ENCODE measurements around the gene GPR55.

Gene GPR55

GRCh38 chr2:230933521-230934180, 8.6 kb upstream of the GPR55 start:
- DNase-seq: no peak

DNA sequence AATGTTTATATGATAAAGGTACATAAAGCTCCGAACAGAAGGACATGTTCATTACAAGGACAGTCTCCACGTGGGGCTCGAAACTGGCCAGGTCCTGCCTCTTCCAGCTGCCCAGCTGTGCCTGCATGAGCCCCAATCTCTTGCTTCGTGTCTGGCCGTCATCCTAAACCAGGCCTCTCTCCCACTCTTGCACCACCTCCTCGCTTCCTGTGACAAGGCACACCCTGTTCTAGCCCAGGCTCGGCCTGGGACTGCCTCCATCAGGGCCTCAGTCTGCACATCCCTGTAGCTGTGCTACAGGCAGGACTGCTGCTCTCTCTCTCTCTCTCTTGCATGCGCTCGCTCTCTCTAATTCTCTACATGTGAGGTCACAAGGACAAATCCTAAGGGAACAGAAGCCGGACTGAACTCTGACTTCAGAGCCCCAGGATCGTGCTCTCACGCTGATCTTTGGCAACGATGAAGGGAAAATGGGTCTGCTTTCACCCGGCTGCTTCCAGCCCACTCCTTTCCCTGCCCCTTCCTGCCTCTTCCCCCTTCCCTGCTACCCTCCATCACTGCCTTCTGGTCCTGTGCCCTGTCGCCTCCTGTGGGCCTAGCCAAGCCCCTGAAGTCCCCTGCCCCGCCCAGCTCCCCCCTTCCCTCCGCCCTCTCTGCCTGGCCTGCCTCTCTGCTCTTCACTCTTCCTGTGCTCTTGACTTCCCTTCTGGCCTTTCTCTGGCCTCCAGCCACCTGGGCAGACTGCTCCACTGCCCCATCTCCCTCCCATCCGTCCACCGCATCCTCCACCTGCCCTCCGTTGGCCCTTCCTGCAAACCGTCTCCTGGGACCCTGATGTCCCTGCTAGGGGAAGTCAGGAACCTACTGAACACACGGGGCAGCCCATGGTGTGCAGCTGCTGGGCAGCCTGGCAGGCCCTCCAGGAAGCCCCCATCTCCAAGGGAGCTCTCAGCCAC, 7.8 kb upstream of the GPR55 start:
- DNase-seq: no peak

DNA sequence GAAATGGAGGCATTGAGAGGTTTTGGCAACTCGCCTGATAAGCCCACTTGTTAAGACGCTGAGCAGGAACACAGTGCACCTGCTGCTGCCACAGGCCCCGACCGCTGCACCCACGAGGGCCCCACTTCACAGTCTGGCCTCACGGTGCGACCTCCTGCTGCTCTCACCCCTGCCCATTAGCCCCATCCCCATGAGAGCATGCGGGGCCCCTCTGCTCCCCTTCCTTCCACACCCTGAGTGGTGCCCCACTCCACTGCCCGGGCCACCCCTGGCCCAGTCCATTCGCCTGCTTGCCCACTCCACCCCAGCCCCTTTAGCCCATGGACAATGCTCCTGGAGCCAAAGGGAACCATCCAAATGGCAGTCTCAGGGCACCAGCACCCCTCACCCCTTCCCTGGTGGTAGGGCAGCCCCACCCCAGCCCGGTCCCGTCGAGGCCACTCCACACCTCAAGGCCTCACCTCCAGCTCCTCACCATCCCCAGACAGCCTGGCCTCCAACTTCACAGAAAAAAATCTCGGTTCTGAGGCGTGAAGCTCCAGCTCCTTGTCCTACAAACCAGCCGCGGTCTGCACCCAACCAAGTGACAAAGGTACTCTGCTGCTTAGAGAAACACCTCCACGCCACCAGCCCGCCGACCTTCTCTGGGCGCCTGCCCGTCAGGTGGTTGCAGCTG, 6.7 kb upstream of the GPR55 start:
- DNase-seq: no peak

DNA sequence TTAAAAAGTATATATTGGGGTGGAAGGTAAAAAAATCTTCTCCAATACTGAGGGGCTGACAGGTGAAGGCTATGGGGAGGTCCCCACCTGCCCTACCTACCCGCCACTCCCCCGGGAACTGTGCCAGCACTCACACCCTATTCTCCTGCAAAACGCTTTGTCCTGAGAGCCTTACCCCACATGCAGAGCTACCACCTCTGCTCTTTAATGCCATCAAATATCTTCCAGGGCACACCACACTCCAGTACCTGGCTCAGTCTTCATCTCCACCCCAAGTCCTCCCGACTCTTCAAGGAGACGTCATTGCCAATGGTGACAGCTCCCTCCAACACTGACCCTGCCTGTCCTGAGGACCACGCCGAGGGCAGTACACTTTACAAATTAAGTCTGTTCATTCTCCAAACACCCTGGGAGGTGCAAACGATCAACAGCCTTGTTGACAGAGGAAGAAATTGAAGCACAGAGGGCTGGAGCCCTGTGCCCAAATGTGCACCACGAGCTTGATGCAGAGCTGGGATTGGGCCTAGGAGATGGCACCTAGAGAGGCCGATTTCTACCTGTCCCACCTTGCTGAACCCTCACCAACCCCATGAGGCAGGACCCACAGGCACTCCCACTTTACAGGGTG, 6.0 kb upstream of the GPR55 start:
- no peak for DNase-seq

- no peak for DNase-seq
Measured at GRCh38 chr2:230930149-230930780, 5.2 kb upstream of the GPR55 start.

GRCh38 chr2:230929381-230930148, 4.5 kb upstream of the GPR55 start:
- no peak for DNase-seq

DNA sequence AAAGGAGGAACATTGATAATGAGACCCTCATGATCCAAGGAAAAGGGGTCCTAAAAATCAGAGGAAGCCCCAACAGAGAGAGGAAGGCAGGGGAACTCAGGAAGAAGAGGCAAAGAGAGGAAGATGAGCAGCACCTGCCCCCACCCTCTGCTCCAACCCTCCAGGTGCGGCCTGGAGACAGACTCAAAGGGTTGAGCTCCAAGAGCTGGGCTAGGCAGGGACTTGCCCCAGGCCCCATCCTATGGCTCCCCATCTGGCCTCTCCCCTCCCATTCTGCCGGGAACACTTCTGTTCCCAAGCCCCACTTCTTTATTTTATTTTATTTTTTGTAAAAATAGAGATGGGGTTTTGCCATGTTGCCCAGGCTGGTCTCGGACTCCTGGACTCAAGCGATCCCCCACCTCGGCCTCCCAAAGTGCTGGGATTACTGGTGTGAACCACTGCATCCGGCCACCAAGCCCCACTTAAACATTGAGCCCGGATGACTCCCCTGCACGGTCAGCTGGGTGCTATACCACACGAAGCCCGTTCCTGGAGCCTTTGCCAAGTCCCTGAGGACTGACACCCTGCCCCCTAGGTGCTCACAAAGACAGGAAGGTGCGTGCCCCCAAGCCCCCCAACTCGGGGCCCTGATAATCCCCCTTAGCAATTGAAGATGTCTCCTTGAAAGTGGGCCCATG, 3.8 kb upstream of the GPR55 start:
- DNase-seq: no peak

DNA sequence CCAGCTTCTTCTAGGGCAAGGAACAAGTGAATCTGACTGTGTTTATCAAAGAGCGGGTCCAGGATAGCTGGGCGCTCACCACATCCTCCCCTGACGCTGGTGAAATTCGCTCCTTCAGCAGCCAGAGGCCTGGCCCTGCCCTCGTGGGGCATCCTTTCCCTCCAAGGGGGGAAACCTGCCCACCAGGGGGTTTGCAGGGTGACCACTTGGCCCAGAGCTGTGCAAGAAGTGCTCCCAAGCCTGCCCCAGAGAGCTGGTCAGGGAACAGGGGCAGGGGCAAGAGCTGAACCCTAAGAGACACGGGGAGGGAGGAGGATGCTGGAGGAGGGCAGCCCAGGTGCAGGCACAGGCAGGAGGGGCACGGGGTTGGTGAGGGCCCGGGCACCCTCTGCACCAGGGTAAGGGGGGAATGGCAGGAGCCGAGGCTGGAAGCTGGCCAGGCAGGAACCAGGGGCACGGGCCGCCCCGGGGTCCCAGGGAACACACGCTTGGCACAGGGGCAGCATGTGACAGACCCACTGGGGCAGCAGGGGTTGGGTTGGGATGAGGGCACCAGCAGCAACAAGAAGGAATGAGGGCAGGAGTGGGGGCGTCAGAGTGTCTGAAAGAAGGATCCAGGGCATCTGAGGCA, 2.8 kb upstream of the GPR55 start:
- no peak for DNase-seq

GRCh38 chr2:230925879-230926765, 1.1 kb upstream of the GPR55 start:
- DNase-seq: peak; percentile 65

DNA sequence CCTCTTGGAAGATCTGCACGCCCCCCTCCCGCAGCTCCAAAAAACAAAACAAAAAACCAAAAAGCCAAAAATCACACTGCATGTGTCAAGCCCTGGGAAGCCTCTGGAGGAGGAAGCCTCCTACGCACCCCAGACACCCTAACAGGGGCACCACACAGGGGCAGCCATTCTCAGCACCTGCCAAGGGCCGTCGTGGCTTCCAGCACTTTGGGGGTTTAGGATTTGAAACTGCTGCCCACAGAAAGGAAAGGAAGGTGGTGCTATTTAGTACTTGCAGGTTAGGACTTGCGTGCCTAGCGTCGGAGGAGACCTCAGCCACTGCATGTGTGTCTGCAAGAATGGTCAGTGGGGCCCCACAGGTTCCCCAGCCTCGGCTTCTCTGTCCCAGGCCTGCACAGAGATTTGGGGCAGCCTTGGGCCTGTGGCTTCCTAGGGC, 419 bp upstream of the GPR55 start:
- no peak for DNase-seq

- no peak for DNase-seq
Measured at GRCh38 chr2:230924092-230924469, 961 bp downstream of the GPR55 start.

DNA sequence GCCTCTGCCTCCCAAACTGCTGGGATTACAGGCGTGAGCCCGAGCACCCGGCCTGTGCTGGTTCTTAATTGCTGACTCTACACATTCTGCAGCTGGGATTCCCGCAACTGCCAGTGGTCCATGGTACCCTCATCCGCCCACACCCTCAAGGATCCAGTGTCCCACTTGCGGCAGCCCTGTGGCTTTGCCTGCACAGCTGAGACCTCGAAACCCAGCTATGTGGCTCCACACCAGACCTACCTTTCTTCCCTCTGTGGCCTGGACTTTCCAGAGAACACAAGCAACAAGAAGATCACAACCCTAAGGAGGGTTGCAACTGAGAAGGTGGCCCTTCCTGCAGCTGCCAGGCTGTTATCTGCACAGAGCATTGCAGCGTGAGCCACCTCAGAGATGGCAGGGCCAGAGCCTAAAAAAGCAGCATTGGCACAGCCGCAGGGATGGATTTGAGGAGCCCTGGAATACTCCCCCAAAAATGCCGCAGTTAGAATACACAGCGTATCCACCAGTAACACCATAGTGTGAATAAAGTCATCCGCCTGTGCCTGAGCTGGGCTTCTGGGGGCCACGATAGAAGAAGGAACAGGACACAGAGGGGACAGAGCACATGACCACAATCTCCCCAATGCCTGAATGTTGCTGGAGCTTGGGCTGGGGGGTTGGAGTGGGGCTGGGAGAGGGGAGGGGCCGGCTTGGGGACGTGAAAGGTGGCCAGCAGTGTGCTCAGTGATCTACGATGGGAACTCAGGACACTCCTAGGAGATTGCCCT, 1.9 kb downstream of the GPR55 start:
- no peak for DNase-seq

DNA sequence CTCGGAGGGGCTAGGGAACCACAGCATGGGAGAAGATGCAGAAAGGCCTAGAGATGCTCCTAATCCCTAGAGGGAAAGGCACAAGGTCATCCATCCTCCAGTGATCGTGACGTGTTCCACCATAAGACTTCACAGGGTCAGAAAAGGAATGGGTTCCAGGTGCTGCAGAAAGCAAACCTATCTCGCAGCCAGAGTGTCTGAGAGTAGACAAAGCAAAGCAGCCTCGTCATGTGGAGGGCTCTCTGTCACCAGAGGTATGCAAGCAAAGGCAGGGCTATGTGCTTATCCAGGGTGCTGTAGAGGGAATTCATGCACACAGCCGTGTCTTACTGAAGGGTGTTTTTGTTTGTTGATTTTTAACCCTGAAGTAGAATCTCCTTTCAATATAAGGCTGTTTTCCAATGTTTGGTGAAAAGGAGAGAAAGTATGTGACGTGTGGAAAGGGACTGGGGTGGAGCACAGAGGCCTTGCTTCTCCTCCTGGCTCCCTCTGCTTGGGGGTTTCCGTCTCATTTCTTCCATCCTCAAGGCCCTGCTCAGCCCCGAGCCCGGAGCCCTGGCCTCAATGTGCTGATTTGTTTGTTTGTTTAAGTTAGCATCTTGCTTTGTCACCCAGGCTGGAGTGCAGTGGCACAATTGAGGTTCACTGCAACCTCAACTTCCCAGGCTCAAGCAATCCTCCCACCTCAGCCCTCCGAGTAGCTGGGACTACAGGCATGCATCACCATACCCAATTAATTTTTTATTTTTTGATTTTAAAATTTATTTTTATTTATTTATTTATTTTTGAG, 3.0 kb downstream of the GPR55 start:
- no peak for DNase-seq

GRCh38 chr2:230920167-230920566, 4.9 kb downstream of the GPR55 start:
- no peak for DNase-seq

DNA sequence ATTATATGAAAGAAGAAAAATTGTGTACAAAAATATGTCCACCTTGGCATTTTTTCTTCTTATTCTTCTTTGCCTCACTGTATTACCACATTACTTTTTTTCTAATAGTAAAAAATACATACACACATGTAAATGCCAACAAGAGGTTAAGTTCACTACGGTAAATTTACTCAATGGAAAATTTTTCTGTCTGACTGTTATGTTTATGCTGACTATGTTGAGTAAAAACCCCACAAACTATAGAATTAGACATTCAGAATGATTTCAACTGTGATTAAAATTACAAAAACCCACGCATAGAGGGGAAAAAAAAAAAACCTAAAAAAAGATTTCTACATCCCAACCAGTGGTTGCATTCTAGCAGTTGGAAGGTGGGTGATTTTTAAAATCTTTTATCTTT, 5.4 kb downstream of the GPR55 start:
- no peak for DNase-seq

- DNase-seq: no peak
Measured at GRCh38 chr2:230919240-230919639, 5.8 kb downstream of the GPR55 start.

- no peak for DNase-seq
Measured at GRCh38 chr2:230916218-230916617, 8.8 kb downstream of the GPR55 start.

GRCh38 chr2:230915319-230915718, 9.7 kb downstream of the GPR55 start:
- no peak for DNase-seq
